NT2/D1 (cell line): ENCODE results near the gene FOXP1.

Experiments used
- SUZ12 ChIP-seq: IDR thresholded peaks from 2 replicates; pipeline ENCODE4 v1.6.1; 2011; ENCODE audit not compliant: insufficient read length, insufficient read depth; ENCODE audit errors: extremely low read depth
- YY1 ChIP-seq: IDR thresholded peaks from 2 replicates; pipeline ENCODE4 v1.6.1; 2011; ENCODE audit not compliant: insufficient read length, insufficient read depth
- ZNF274 ChIP-seq: IDR thresholded peaks from 2 replicates; pipeline ENCODE4 v1.6.1; 2011; ENCODE audit warnings: mild to moderate bottlenecking, low read depth, low read length

DNA sequence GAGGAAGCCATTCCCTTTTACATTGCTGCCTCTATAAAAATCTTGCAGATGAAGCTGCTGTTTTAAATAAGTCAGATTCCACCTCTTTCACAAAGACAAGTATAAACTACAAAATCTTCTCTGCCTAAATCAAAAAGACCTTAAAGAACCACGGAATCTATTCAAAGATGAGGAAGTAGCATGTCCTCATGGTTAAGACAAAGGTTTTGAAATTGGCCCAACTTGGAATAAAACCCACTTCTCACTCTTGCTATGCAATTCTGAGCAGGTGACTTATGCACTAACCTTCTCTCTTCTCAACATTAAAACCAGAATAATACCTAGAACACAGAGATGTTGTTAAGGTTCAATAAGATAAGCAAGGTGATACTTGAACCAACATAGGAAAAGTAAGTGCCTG lies 97.6 kb downstream of the FOXP1 start:
- TF ChIP-seq ZNF274 (no peak), YY1 (no peak), SUZ12 (no peak)
